Sigmoid colon (tissue), 7 donors: ENCODE data around the gene MFF. TPM values are rescaled to one million over a fixed set of nuclear protein-coding genes. Genes with fewer than 3 reads are reported as not detected.
"Not testable (repeated sequence)": the region's sequence is repeated elsewhere in the genome, so short reads cannot be mapped to it uniquely, and the experiment has no call there.

Experiments used
- DNase-seq: peaks from one replicate; pipeline ENCODE4 v3.0.0-alpha.2; 2019
- H3K27ac ChIP-seq, 4 donors: fragments of 200-600 bp; sonication (generic); one replicate each; pipeline ENCODE4 v1.5.1; 2016 to 2019; ENCODE audit warnings: mild to moderate bottlenecking in 1 of 4
- H3K27me3 ChIP-seq, 3 donors: fragments of 200-600 bp; sonication (generic); one replicate each; pipeline ENCODE4 v1.5.1; 2019; ENCODE audit warnings: mild to moderate bottlenecking in 1 of 3
- H3K36me3 ChIP-seq, 4 donors: fragments of 200-600 bp; sonication (generic); one replicate each; pipeline ENCODE4 v1.5.1; 2016 to 2019
- H3K4me1 ChIP-seq, 4 donors: fragments of 200-600 bp; sonication (generic); one replicate each; pipeline ENCODE4 v1.5.1; 2017 to 2019
- H3K4me3 ChIP-seq, 4 donors: fragments of 200-600 bp; sonication (generic); one replicate each; pipeline ENCODE4 v1.5.1; 2017 to 2019; ENCODE audit warnings: mild to moderate bottlenecking in 2 of 4, moderate library complexity in 1 of 4
- H3K9me3 ChIP-seq, 4 donors: fragments of 200-600 bp in 3 of 4; sonication (generic) in 3 of 4; one replicate each; pipeline versions ENCODE4 v1.5.1 to v1.6.1; 2013 to 2019
- EP300 ChIP-seq, 4 donors: sonication (generic); formaldehyde crosslinking; IDR thresholded peaks; one replicate each; pipeline ENCODE4 v1.6.1; 2017; ENCODE audit warnings: antibody characterized with exemption in 4 of 4
- POLR2A ChIP-seq, 2 donors: fragments of 450-650 bp; IDR thresholded peaks; one replicate each; pipeline ENCODE4 v1.6.1; 2016; ENCODE audit warnings: antibody characterized with exemption in 2 of 2, mild to moderate bottlenecking in 2 of 2, moderate library complexity in 2 of 2
- POLR2AphosphoS5 ChIP-seq, 4 donors: sonication (generic); formaldehyde crosslinking; IDR thresholded peaks; one replicate each; pipeline ENCODE4 v1.6.1; 2017; ENCODE audit warnings: antibody characterized with exemption in 4 of 4
- WGBS, 2 donors: extraction: QIAGEN DNeasy Blood & Tissue Kit; methylation state at CpG; one replicate each; pipeline ENCODE4 v1.1.7; 2013; 5-methylcytosine and 5-hydroxymethylcytosine counted together
- intact Hi-C: fragments of 100-400 bp; cut with DNase I; formaldehyde crosslinking; loops from one replicate; pipeline ENCODE4 v1.15.1; 2023
- polyA plus RNA-seq, 3 donors: library from polyadenylated mRNA; stranded (reverse); fragments of 200-250 nt; gene quantifications; one replicate each; pipeline ENCODE4 v1.2.3, GENCODE V29; 2013
- total RNA-seq, 4 donors: library from RNA; depleted of rRNA; stranded (reverse); fragments of >200 nt; gene quantifications; one replicate each; pipeline ENCODE4 v1.1.0, GENCODE V29; 2016
- TF ChIP-seq, protein P1 (sequence below), 4 experiments: fragments of 450-650 bp in 3 of 4; fragments of 200-600 bp in 1 of 4; IDR thresholded peaks; one replicate each; pipeline ENCODE4 v1.5.1; 2016 to 2019; ENCODE audit warnings: antibody characterized with exemption in 4 of 4, mild to moderate bottlenecking in 3 of 4, moderate library complexity in 2 of 4
- donor health status: healthy with polysubstance abuse.
- donor health status: Bipolar disorder and iron deficiency.
- donor health status: healthy.

Gene MFF
- total and polyA plus RNA-seq, 7 donors: 72.1 to 138 (median 109) TPM

- Histone ChIP-seq H3K27me3 (no peaks in the 10 kb centered on the region), H3K9me3 (no peaks in the 10 kb centered on the region), H3K4me3 (no peak overlapping the region), H3K27ac (no peak overlapping the region), H3K36me3 (peaks cover 0 to 46% (median 0%) of the 10 kb centered on the region in 4 donors), H3K4me1 (no peaks in the 10 kb centered on the region)
- no peak for DNase-seq
- WGBS, 2 donors: 98 to 99% methylated on average over 2 of the region's 2 CpGs
- intact Hi-C loops: no loop called here
- no peak for TF ChIP-seq POLR2AphosphoS5 (IDR thresholded peaks at IDR 0.05)
- TF ChIP-seq, protein P1, sequence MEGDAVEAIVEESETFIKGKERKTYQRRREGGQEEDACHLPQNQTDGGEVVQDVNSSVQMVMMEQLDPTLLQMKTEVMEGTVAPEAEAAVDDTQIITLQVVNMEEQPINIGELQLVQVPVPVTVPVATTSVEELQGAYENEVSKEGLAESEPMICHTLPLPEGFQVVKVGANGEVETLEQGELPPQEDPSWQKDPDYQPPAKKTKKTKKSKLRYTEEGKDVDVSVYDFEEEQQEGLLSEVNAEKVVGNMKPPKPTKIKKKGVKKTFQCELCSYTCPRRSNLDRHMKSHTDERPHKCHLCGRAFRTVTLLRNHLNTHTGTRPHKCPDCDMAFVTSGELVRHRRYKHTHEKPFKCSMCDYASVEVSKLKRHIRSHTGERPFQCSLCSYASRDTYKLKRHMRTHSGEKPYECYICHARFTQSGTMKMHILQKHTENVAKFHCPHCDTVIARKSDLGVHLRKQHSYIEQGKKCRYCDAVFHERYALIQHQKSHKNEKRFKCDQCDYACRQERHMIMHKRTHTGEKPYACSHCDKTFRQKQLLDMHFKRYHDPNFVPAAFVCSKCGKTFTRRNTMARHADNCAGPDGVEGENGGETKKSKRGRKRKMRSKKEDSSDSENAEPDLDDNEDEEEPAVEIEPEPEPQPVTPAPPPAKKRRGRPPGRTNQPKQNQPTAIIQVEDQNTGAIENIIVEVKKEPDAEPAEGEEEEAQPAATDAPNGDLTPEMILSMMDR (IDR thresholded peaks at IDR 0.05): no peak
- TF ChIP-seq EP300 (IDR thresholded peaks at IDR 0.05): no peak
- TF ChIP-seq POLR2A (IDR thresholded peaks at IDR 0.05): no peak
These were observed 23.3 kb downstream of the MFF start for GRCh38 chr2:227348324-227348723.

GRCh38 chr2:227349989-227350612 lies 25.1 kb downstream of the MFF start:
- intact Hi-C loops: no loop called here
- DNase-seq: no peak
- Histone ChIP-seq H3K4me1 (no peaks in the 10 kb centered on the region), H3K36me3 (peaks cover 0 to 44% (median 0%) of the 10 kb centered on the region in 4 donors), H3K9me3 (no peaks in the 10 kb centered on the region), H3K27me3 (no peaks in the 10 kb centered on the region), H3K4me3 (no peak overlapping the region), H3K27ac (no peak overlapping the region)
- WGBS, 2 donors: 70 to 81% methylated on average over 7 of the region's 7 CpGs
- TF ChIP-seq EP300 (IDR thresholded peaks at IDR 0.05): no peak
- no peak for TF ChIP-seq POLR2AphosphoS5 (IDR thresholded peaks at IDR 0.05)
- TF ChIP-seq, protein P1 (IDR thresholded peaks at IDR 0.05): no peak
- no peak for TF ChIP-seq POLR2A (IDR thresholded peaks at IDR 0.05)

DNA sequence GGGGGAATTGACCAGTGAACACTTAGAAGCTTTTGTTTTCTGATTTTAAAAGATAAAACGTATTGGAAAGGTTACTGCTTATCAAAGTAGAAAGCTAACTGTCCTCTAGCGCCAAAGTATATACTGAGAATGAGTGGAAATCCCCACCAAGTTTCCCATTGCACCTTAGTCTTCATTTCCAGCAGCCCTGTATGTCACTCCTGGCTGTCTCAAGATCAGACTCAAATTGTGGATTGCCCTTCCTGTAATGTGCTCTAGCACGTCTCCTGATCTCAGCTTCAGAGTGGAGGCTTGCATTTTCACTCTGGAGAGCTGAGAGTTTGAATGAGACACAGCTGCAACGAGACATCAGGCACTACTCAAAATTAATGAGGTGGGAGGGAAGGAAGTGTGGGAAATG lies 26.6 kb downstream of the MFF start:
- H3K27ac ChIP-seq: no peak overlapping the region
- H3K9me3 ChIP-seq: no peaks in the 10 kb centered on the region
- WGBS, 2 donors: 61 to 74% methylated on average over 4 of the region's 4 CpGs
- H3K27me3 ChIP-seq: no peaks in the 10 kb centered on the region
- no peaks in the 10 kb centered on the region for H3K4me1 ChIP-seq
- TF ChIP-seq, protein P1 (IDR thresholded peaks at IDR 0.05): no peak
- TF ChIP-seq POLR2A (IDR thresholded peaks at IDR 0.05) (no peak), POLR2AphosphoS5 (IDR thresholded peaks at IDR 0.05) (no peak), EP300 (IDR thresholded peaks at IDR 0.05) (no peak)
- H3K36me3 ChIP-seq: peaks cover 6 to 58% (median 8%) of the 10 kb centered on the region in 4 donors
- intact Hi-C loops: no loop called here
- DNase-seq: no peak
- no peak overlapping the region for H3K4me3 ChIP-seq

- no peak overlapping the region for H3K27ac ChIP-seq
- no peak overlapping the region for H3K4me3 ChIP-seq
- H3K27me3 ChIP-seq: no peaks in the 10 kb centered on the region
- WGBS, 2 donors: 74 to 76% methylated on average over 5 of the region's 5 CpGs
- H3K36me3 ChIP-seq: peaks cover 8 to 54% (median 26%) of the 10 kb centered on the region in 4 donors
- H3K4me1 ChIP-seq: no peaks in the 10 kb centered on the region
- no peak for DNase-seq
- intact Hi-C loops: no loop called here
- TF ChIP-seq, protein P1 (IDR thresholded peaks at IDR 0.05): no peak
- TF ChIP-seq POLR2AphosphoS5 (IDR thresholded peaks at IDR 0.05) (no peak), POLR2A (IDR thresholded peaks at IDR 0.05) (no peak), EP300 (IDR thresholded peaks at IDR 0.05) (no peak)
- H3K9me3 ChIP-seq: no peaks in the 10 kb centered on the region
These were observed 35.3 kb downstream of the MFF start for GRCh38 chr2:227360351-227360750.

- no peak overlapping the region for H3K4me3 ChIP-seq
- H3K36me3 ChIP-seq: peaks cover 0 to 20% (median under 1%) of the 10 kb centered on the region in 4 donors
- peaks cover 0 to 14% (median 9%) of the 10 kb centered on the region in 4 donors for H3K4me1 ChIP-seq
- no peak for DNase-seq
- WGBS, 2 donors: 93 to 95% methylated on average over 6 of the region's 6 CpGs
- H3K27me3 ChIP-seq: no peaks in the 10 kb centered on the region
- intact Hi-C loops: no loop called here
- TF ChIP-seq, protein P1 (IDR thresholded peaks at IDR 0.05): no peak
- TF ChIP-seq POLR2AphosphoS5 (IDR thresholded peaks at IDR 0.05) (no peak), EP300 (IDR thresholded peaks at IDR 0.05) (no peak), POLR2A (IDR thresholded peaks at IDR 0.05) (no peak)
- H3K27ac ChIP-seq: no peak overlapping the region
- no peaks in the 10 kb centered on the region for H3K9me3 ChIP-seq
These were observed 38.7 kb downstream of the MFF start for GRCh38 chr2:227363756-227364155.

- intact Hi-C loops, H3K4me3 ChIP-seq, H3K27me3 ChIP-seq, H3K9me3 ChIP-seq, H3K27ac ChIP-seq, DNase-seq: not testable (repeated sequence)
- Histone ChIP-seq H3K4me1 (peaks cover 0 to 14% (median 9%) of the 10 kb centered on the region in 4 donors), H3K36me3 (peaks cover 0 to 12% (median 0%) of the 10 kb centered on the region in 4 donors)
- 89 to 94% methylated on average over 11 of the region's 11 CpGs for WGBS, 2 donors
These were observed 39.7 kb downstream of the MFF start for GRCh38 chr2:227364585-227365263.
